ENCODE results near the gene POU2F2. TPM values are rescaled to one million over a fixed set of nuclear protein-coding genes. Genes with fewer than 3 reads are reported as not detected.

POU2F2 gene
- total RNA-seq = 0.34 and 2.7 TPM in 2 replicates

GRCh38 chr19:42132030-42132628 is at the start of gene POU2F2:
POU2F2 (minus strand) TSS chr19:42132446; CDS start chr19:42132411, 35 bp downstream.

DNA sequence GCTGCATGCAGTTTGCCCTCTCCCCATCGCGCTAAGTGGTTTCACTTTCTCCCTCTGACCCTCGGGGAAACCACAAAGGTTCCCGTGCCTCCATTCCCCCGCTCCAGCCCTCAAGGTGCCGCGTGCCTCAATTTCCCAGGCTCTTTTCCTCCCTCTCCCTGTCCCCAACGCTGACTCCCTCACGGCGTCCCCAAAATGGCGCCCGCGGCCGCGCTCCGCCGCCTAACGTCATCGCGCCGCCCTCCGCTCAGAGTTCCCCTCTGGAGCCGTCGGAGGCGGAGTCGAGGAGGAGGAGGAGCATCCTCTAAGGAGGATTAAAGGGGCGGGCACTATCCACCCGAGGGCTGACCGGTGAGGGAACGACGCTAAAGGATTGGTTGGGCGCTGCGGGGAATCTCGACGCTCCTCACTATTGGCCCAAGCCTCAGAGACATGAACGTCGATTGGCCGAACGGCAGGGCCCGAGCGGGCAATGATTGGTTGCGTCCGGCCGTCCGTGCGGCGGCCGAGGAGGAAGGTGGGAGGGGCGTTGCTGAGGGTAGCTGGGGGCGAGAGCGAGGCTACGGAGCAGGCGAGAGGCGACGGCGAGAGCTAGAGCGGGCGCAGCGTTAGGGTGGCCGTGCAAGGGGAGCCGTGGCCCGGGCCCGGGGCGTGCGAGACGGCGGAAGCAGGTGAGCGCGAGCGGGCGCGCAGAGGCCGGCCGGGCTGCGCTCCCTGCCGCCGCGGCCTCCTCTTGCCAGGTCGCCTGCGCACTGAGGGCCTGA is 56.4 kb downstream of the POU2F2 start, which contains the start of gene ZNF574:
ZNF574 (plus strand) TSS at position 551 of the 764 bp plus-strand sequence. CDS start 2,441 bp downstream, outside the sequence.

GRCh38 chr19:42069619-42070351 is 62.5 kb downstream of the POU2F2 start, which contains the start of gene GRIK5:
GRIK5 (minus strand) TSS chr19:42070206; CDS start chr19:42065770, 4,436 bp downstream.

Other genes with a start within 250 kb of the POU2F2 start
- gene ARHGEF1, start 249.3 kb downstream of the POU2F2 start, total RNA-seq = 27.3 and 30.3 TPM in 2 replicates
- gene ERFL, start 204.0 kb downstream of the POU2F2 start, total RNA-seq = under 0.01 and 0.14 TPM in 2 replicates
- 45.1 TPM in 2 replicates for gene RABAC1, start 173.1 kb downstream of the POU2F2 start, total RNA-seq
- under 0.01 and 0.14 TPM in 2 replicates for gene ATP1A3, start 138.2 kb downstream of the POU2F2 start, total RNA-seq
- gene GRIK5, start 62.2 kb downstream of the POU2F2 start, total RNA-seq = 0.28 and 0.34 TPM in 2 replicates
- 11.6 and 18.8 TPM in 2 replicates for gene ZNF574, start 56.3 kb downstream of the POU2F2 start, total RNA-seq
- 25.7 and 28.7 TPM in 2 replicates for gene DEDD2, start 85.2 kb upstream of the POU2F2 start, total RNA-seq
- gene ZNF526, start 87.9 kb upstream of the POU2F2 start, total RNA-seq = 8.2 and 13.2 TPM in 2 replicates
- 15.7 and 34.8 TPM in 2 replicates for gene GSK3A, start 110.2 kb upstream of the POU2F2 start, total RNA-seq
- gene ERF, start 122.7 kb upstream of the POU2F2 start, total RNA-seq = 15.0 and 25.1 TPM in 2 replicates
- 12.3 and 50.7 TPM in 2 replicates for gene CIC, start 136.8 kb upstream of the POU2F2 start, total RNA-seq
- under 0.01 and 1.1 TPM in 2 replicates for gene PRR19, start 169.7 kb upstream of the POU2F2 start, total RNA-seq
- gene PAFAH1B3, start 170.2 kb upstream of the POU2F2 start, total RNA-seq = 16.1 and 45.3 TPM in 2 replicates
- gene TMEM145, start 180.9 kb upstream of the POU2F2 start, total RNA-seq = not detected in 2 replicates
- gene MEGF8, start 193.2 kb upstream of the POU2F2 start, total RNA-seq = 14.7 and 61.8 TPM in 2 replicates

Measured in nasal cavity respiratory epithelium epithelial cell of viscerocranial mucosa (primary cell).